ENCODE measurements around the gene GPR143.
"Not testable (repeated sequence)": the region's sequence is repeated elsewhere in the genome, so short reads cannot be mapped to it uniquely, and the experiment has no call there.

The GPR143 gene

DNA sequence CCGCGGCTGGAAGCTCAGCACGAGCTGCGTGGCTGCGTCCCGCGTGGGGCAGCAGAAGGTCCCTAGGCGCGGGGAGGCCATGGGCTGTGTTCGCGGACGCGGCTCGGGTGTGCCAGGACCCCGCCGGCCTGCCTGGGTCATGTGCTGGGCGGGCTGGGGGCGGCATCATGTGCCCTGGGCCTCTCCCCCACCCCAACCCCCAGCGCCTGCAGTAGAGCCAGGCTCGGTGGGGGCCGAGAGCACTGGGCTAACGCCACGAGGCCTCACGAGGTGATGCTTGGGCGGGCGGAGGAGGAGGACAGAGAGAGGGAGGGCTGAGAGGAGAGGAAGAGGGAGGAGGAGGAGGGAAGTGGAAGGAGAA lies at the start of gene GPR143:
Gene GPR143, minus strand, starts transcription at position 111 of the 361 bp plus-strand sequence. Its CDS starts 30 bp downstream, at position 81.
- peak within 1 kb of the TSS; percentile 33 for H3K4me3 ChIP-seq (ENCODE audit: low read depth, low read length)

DNA sequence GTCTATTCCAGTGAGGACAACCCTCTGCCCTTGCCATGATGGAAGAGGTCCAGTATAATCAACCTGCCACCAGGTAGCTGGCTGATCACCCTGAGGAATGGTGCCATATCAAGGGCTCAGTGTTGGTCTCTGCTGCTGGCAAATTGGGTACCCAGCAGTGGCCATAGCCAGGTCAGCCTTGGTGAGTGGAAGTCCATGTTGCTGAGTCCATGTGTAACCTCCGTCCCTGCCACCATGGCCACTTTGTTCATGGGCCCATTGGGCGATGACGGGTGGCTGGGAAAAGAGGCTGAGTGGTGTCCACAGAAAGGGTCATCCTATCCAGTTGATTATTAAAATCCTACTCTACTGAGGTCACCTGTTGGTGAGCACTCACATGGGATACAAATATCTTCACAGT lies 45.4 kb upstream of the GPR143 start:
- not testable (repeated sequence) for H3K4me3 ChIP-seq (ENCODE audit: low read depth, low read length)

DNA sequence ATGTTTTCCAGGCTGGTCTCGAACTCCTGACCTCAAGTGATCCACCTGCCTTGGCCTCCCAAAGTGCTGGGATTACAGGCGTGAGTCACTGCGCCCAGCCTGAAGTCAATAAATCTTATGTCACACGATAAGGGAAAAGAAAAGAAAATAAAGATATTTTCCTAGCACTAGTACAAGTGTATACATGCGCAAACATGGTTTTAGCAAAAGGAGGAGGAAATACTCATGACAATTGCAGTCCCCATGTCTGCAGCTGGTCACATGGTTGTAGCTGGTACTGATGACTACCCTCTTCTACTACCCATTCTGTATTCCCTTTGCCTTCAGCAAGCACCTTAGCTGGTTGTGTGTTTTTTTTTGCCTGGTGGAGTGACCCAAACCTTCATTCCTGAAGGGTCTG lies 44.2 kb upstream of the GPR143 start:
- H3K4me3 ChIP-seq (ENCODE audit: low read depth, low read length): not testable (repeated sequence)

DNA sequence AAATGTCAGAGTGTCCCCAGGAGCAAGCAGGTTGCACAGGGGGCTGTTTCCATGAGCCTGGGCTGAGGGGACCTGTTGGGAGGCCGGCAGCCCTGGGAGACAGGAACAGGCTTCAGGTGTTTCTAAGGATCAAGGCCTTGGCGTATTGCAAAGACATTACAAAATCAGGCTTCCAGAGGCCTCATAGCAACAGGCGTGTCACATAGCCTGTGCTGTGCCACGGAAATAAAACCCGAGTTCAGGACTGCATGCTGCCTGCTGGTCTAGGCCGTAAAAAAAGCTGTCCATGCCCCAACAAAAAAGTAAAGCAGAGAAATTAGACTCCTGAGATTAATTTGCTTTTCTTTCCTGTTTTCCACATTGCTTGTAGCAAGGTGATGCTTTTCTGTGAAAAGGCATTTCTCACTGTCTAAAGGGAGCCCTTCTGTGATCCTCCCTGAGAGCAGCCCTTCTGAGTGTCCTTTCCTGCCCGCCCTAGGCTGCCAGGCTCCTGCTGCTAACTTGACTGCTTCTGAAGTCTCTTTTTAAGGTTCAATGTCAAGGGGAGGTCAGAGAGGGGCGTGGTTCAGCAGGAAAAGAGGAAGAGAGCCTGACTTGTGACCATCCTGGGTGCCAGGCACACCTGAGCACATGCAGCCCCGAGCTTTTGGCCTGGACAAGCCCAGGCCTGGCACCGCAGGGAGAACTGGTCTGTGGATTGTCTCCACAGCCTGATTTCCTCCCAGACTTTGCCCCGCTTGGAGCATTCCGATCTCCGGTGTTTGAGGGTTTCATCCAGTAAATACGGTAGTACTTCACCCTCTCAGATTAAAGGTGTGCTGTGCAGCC lies 41.9 kb upstream of the GPR143 start:
- no peak overlapping the region for H3K4me3 ChIP-seq (ENCODE audit: low read depth, low read length)

DNA sequence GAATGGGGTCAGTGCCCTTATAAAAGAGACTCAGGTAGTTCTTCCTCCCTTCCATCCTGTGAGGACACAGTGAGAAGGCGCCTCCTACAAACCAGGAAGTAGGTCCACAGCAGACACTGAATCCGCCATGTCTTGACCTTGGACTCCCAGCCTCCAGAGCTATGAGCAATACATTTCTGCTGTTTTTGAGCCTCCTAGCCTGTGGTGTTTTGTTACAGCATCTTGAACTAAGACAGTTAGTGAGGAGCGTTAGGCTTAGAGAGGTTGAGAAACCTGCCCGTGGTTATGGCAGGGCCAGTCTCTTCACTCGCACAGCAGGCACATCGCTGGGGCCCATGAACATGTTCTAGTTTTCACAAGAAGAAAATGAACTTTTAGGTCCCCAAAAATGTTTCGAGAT lies 40.3 kb upstream of the GPR143 start:
- no peak overlapping the region for H3K4me3 ChIP-seq (ENCODE audit: low read depth, low read length)

DNA sequence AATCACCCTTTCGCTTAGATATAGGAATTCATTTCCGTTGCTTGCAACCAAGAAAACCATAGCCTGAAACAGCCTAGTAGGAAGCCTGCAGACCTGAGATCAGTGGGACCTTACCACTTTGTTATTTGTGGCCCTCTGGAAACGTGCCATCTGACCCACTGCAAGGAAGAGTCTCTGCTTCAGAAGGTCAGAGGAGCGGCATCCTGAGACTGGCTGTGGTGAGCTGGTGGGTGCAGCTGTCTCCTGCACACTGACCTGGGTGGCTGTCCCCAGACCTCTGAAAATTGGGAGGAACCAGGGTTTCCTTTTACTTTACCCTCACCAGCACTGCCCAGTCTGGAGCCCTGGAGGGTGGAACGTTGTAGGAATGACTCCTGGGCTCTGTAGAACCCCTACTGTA lies 38.8 kb upstream of the GPR143 start:
- no peak overlapping the region for H3K4me3 ChIP-seq (ENCODE audit: low read depth, low read length)

DNA sequence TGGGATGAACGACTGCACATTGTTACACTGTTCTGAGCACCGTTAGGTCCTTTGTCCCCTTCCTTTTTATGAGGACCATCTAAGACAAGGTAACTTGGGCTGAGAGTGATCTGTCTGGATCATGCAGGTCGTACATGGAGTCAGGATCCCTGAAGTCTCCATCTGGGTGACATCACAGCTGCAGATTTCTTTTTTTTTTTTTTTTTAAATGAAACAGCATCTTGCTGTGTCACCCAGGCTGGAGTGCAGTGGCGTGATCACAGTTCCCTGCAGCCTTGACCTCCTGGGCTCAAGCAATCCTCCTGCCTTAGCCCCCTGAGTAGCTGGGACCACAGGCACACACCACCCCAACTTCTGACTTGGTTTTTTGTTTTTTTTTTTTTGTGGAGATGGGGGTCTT lies 37.1 kb upstream of the GPR143 start:
- H3K4me3 ChIP-seq (ENCODE audit: low read depth, low read length): no peak overlapping the region

DNA sequence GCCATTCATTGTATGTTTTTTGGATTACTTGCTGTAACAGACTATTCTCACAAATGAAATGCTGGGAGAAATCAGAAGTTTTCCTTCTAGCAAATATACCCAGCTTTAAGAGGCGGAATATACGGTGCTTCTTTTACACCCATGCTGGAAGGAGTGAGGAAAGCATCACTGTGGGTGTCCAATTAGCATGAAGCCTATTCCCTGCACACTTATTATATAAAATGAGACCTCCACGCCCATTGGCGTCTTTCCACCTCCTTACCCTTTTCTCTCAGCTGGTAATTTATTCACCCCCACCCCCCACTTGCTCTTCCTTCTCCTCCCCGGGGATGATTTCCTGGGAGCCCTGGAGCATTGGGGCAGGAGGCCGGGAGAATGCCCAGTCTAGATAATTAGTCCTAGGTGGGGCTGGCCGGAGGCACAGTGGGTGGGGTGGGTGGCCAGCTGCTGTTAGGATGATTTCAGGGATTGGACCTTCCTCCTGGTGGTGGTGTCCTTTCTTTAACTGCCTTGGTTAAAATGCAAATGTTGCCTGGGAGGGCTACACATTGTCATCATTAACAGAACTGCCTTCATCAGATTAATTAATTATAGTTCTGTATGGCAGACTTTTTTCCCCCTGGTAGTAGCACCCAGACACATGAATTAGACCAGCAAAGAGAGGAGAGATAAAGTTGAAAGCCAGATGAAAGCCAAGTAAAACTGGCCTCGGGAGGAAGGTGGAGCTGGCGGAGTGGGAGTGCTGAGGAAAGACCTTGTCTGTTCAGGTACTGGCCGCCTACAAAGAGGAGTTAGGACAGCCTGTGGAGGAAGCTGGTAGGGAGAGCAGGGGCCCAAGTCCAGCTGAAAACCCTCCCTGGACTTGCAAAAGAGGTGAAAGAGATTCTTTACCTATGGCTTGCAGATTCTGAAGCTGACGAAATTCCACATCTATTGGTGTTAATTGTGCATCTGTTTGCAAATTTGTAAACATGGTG lies 32.0 kb upstream of the GPR143 start:
- no peak overlapping the region for H3K4me3 ChIP-seq (ENCODE audit: low read depth, low read length)

DNA sequence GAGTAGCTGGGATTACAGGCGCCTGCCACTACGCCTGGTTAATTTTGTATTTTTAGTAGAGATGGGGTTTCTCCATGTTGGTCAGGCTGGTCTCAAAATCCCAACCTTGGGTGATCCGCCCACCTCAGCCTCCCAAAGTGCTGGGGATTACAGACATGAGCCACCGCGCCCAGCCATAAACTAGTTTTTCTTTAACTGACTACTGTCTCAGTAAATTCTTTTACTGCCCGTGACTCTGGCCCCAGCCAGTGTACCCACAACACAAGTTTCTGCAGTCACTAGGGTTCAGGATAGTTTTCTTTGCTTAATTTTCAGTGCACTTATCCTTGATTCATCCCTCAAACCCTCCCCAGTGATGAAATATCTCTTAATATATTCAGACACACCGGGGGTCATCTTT lies 28.8 kb upstream of the GPR143 start:
- H3K4me3 ChIP-seq (ENCODE audit: low read depth, low read length): no peak overlapping the region

DNA sequence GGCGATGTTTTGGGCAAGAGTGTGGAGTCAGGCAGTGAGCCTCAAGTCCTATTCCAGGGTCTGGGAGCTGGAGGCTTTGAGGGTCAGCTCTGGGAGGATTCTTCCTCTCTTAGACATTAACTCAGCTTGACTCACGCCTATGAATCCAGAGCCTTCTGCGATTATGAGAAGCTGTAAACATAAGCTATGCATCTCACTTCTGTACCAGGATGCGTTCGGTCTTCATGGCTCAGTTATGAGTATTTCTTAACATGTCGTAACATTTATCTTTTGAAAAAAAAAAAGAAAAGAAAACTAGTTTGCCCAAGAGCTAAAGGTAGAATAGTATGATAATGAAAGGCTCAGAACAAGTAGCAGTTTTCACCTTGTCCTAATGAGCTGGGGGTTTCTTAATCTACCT lies 25.2 kb upstream of the GPR143 start:
- no peak overlapping the region for H3K4me3 ChIP-seq (ENCODE audit: low read depth, low read length)

DNA sequence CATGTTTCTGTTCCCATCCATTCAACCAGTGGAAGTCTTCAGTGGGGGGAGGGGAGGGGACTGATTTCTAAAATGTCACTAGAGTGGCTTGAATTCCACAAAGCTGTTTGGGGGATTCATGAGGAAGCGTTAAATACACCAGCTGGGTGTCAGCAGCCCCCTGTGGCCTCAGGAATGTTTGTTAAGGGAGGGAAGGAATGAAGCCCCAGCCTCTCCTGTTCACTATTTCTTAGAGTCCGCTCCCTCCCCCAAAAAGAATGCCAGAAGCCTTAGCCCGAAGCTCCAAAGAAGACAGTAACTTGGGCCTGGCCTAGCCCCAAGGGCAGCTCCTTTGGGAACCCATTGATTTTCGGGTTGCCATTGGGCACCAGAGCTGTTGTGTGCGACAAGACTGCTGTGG lies 23.9 kb upstream of the GPR143 start:
- H3K4me3 ChIP-seq (ENCODE audit: low read depth, low read length): no peak overlapping the region

DNA sequence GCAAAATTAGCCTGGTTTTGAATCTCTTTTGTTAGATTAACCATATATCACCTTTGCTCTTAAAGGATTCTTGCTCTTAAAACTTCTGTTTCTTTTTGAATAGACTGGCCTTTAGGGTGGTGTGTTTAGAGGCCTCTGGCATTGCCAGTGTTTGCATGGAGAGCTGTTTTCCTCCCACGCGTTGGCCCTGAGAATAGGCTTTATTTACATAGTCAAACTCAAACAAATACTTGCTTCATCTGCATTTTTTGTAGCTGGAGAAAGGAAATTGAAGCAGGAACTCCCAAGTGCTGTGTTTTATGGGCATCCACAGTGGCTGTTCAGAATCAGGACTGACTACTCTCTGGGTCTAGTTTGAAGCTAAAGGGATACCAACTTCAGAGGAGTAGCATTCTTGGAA lies 23.3 kb upstream of the GPR143 start:
- H3K4me3 ChIP-seq (ENCODE audit: low read depth, low read length): no peak overlapping the region

DNA sequence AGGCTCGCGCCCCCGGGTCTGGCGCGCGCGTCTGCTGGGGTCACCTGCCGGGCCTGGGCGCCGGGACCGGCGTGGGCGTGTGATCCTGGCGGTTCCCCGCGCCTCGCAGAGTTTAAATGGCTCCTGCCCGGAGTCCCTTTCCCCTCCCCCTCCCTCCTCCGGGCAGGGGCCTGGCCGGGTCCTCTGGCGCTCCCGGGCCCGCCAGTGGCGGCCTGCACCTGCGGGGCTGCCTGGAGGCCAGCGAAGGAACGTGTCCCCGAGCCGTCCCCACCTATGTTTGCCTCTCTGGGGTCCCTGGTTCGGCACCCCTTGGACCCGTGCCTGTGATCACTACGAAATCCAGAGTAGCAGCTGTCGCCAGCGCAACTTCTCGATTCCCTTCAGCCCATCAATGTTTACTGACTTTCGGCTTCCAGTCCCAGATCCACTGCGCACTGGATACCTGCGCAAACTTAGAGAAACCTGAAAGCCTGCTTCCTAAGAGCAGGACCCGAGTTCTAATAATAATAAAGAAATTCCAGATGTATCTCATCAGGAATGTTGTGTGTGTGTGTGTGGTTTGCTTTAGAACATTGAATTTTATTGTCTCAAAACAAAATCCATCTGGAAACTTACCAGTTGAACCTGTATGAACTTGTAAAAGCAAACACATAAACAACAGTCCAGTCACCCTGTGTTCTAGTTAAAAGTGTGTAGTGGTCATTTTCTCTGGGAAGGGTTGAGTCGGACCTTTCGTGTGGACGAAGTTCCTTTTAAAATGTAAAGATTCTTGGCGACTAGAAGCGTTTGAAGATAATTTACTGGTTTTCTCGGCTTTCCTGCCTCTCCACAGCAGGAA lies 21.4 kb upstream of the GPR143 start:
- H3K4me3 ChIP-seq (ENCODE audit: low read depth, low read length): peak overlapping the region; percentile 54

DNA sequence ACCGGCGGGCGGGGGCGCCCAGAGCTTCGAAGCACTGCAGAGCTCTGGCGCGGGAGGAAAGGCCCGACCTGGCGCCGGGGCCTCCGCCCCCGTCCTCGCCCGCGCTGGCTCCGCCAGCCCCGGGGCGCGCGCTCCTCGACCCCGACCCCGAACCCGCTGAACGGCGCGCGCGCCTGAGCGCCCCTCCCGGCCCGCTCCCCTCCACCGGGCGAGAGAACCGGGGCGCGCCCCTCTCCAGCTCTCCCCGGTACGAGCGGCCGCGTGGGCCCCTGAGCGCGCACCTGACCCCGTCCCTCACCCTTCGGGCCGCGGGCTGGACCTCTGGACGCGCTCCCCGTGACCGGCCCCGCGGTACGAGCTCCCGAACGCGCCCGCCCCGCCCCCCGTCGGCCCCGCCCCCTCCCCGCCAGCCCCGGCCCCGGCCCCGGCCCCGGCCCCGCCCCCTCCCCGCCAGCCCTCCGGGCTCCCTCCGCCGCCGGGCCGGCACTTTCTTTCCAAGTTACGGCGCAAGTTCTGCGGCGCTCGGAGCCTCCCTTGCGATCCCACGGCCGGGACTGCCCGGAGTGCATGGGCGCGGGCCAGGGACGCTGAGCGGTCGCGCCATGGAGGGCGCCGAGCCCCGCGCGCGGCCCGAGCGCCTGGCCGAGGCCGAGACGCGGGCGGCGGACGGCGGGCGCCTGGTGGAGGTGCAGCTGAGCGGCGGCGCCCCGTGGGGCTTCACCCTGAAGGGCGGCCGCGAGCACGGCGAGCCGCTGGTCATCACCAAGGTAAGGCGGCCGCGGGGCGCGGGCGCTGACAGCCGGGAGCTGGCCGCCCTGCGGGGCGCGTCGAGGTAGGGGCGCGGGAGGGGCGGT lies 20.5 kb upstream of the GPR143 start, which contains the start of gene SHROOM2:
Gene SHROOM2, plus strand, starts transcription at position 486 of the 854 bp plus-strand sequence. Its CDS starts 117 bp downstream, at position 603.
- H3K4me3 ChIP-seq (ENCODE audit: low read depth, low read length): peak within 1 kb of the TSS; percentile 54

DNA sequence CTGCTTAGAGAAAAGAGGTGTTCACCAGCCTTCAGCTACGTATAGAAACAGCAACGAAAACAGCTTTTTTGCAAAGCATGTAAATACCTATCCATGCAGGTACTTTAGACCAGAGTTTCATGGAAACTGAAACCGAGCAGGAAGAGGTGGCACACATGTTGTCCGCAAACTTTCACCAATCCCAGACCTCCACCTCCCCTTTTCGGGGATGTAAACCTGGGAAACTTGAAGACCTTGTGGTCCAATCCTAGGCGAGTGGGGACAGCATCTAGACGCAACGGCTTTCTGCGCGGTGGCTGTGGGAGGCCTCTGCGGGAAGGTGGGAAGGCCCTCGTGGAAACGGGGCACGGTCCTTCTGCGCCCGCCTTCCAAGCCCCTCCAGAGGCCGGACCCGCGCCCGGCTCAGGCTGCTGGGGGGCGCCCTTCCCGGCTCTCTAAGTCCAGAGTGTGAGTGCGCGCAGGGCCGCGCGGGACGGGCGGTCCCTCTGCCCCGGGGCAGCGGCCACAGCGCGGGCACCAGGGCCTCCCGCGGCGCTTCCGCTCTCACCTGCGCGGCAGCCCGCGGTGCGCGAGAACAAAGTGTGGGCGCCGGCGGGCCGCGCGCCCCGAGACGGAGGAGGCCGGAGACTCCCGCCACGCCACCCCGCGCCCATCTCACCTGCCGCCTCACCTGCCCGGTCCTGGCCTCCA lies 19.8 kb upstream of the GPR143 start:
- peak overlapping the region; percentile 48 for H3K4me3 ChIP-seq (ENCODE audit: low read depth, low read length)

DNA sequence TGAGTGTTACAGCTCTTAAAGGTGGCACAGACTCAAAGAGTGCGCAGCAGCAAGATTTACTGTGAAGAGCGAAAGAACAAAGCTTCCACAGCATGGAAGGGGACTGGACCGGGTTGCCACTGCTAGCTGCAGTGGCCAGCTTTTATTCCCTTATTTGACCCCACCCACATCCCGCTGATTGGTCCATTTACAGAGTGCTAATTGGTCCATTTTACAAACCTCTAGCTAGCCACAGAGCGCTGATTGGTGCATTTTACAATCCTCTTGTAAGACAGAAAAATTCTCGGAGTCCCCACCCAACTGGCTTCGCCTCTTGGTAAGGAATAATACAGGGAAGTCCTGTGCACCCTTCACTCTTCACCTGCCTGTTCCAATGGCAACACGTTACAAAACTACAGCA lies 18.7 kb upstream of the GPR143 start:
- H3K4me3 ChIP-seq (ENCODE audit: low read depth, low read length): no peak overlapping the region

DNA sequence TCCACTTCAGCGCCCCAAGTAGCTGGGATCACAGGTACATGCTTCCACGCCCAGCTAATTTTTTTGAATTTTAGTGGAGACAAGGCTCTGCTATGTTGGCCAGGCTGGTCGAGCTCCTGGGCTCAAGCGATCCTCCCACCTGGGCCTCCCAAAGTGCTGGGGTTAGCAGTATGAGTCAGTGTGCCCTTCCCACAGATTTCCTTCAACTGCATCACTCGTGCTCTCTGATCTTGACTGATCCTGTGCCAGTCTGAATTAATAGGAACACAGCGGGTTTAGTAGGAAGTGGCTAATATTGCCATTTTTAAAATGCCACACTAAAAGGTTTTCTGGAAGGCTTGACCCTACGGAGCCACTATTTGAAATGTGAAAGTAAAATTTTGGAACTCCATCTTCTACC lies 16.3 kb upstream of the GPR143 start:
- H3K4me3 ChIP-seq (ENCODE audit: low read depth, low read length): no peak overlapping the region

DNA sequence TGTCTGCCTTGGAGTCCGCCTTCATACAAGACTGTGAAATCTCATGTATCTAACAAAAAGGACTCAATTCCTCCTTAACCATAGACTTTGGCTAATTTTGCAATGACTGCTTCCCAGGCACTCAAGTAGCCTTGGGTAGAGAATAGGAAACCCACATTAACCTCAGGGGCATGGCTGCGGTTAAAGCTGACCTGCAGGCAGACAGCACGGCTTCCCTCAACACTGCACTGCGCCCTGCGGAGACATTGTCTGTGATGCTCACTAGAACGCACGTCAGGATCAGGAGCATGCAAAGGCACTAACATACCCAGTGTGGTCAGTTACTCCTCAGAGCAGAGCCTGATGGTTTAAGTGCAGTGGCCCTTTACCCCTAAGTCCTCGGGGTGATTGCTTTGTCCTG lies 10.3 kb upstream of the GPR143 start:
- no peak overlapping the region for H3K4me3 ChIP-seq (ENCODE audit: low read depth, low read length)

DNA sequence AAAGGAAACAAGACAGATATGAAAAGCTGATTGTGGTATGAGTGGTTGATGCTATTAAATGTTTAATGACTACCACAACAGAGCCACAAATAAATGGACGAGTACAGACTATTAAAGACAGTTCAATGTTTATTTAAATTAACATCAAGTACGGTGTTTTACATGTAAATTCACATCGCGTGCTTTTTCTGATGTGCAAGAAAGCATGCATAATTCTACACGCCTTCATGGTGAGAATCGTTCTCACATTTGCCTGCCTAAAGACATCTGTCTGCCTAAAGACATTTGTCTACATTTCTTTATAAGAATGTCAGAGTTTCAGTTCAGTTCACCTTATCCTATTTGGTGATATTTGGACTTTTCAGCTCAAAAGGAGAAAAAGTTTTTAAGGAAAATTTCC lies 7.3 kb upstream of the GPR143 start:
- H3K4me3 ChIP-seq (ENCODE audit: low read depth, low read length): no peak overlapping the region

All from iPS-11a (cell line).